ENCODE measurements around the gene BTBD19.

The BTBD19 gene

GRCh38 chr1:44842862-44843655, 34.7 kb downstream of the BTBD19 start, which contains the start of gene PTCH2:
TSS of gene PTCH2 (minus strand) at chr1:44843253. CDS start at chr1:44842932, 321 bp downstream.
- peak within 1 kb of the TSS; percentile 61 for H3K4me3 ChIP-seq (ENCODE audit: low read depth, low read length)
- H3K36me3 ChIP-seq (ENCODE audit: control insufficient read depth, insufficient read depth, low read length) = no peaks in the 10 kb centered on the region
- no peaks in the 10 kb centered on the region for H3K9me3 ChIP-seq (ENCODE audit: control insufficient read depth, insufficient read depth, low read length)
- no peak within 1 kb of the TSS for H3K9ac ChIP-seq (ENCODE audit: low read depth, low read length)
- peaks cover 9% of the 10 kb centered on the region for H3K27me3 ChIP-seq (ENCODE audit: control insufficient read depth, insufficient read depth, low read length)
- no peaks in the 10 kb centered on the region for H3K4me1 ChIP-seq (ENCODE audit: control insufficient read depth, insufficient read depth, low read length)

GRCh38 chr1:44846985-44847384, 38.7 kb downstream of the BTBD19 start:
- Histone ChIP-seq H3K27me3 (ENCODE audit: control insufficient read depth, insufficient read depth, low read length) (peaks cover 4% of the 10 kb centered on the region), H3K4me1 (ENCODE audit: control insufficient read depth, insufficient read depth, low read length) (no peaks in the 10 kb centered on the region), H3K4me3 (ENCODE audit: low read depth, low read length) (no peak overlapping the region), H3K36me3 (ENCODE audit: control insufficient read depth, insufficient read depth, low read length) (no peaks in the 10 kb centered on the region), H3K9ac (ENCODE audit: low read depth, low read length) (no peak overlapping the region), H3K9me3 (ENCODE audit: control insufficient read depth, insufficient read depth, low read length) (no peaks in the 10 kb centered on the region)

GRCh38 chr1:44847845-44848244, 39.5 kb downstream of the BTBD19 start:
- H3K9me3 ChIP-seq (ENCODE audit: control insufficient read depth, insufficient read depth, low read length) = no peaks in the 10 kb centered on the region
- H3K36me3 ChIP-seq (ENCODE audit: control insufficient read depth, insufficient read depth, low read length) = no peaks in the 10 kb centered on the region
- H3K27me3 ChIP-seq (ENCODE audit: control insufficient read depth, insufficient read depth, low read length) = no peaks in the 10 kb centered on the region
- no peak overlapping the region for H3K4me3 ChIP-seq (ENCODE audit: low read depth, low read length)
- no peaks in the 10 kb centered on the region for H3K4me1 ChIP-seq (ENCODE audit: control insufficient read depth, insufficient read depth, low read length)
- H3K9ac ChIP-seq (ENCODE audit: low read depth, low read length) = no peak overlapping the region

GRCh38 chr1:44848456-44849181, 40.3 kb downstream of the BTBD19 start:
- H3K4me1 ChIP-seq (ENCODE audit: control insufficient read depth, insufficient read depth, low read length) = no peaks in the 10 kb centered on the region
- H3K9ac ChIP-seq (ENCODE audit: low read depth, low read length) = no peak overlapping the region
- H3K9me3 ChIP-seq (ENCODE audit: control insufficient read depth, insufficient read depth, low read length) = no peaks in the 10 kb centered on the region
- H3K36me3 ChIP-seq (ENCODE audit: control insufficient read depth, insufficient read depth, low read length) = no peaks in the 10 kb centered on the region
- no peaks in the 10 kb centered on the region for H3K27me3 ChIP-seq (ENCODE audit: control insufficient read depth, insufficient read depth, low read length)
- no peak overlapping the region for H3K4me3 ChIP-seq (ENCODE audit: low read depth, low read length)

DNA sequence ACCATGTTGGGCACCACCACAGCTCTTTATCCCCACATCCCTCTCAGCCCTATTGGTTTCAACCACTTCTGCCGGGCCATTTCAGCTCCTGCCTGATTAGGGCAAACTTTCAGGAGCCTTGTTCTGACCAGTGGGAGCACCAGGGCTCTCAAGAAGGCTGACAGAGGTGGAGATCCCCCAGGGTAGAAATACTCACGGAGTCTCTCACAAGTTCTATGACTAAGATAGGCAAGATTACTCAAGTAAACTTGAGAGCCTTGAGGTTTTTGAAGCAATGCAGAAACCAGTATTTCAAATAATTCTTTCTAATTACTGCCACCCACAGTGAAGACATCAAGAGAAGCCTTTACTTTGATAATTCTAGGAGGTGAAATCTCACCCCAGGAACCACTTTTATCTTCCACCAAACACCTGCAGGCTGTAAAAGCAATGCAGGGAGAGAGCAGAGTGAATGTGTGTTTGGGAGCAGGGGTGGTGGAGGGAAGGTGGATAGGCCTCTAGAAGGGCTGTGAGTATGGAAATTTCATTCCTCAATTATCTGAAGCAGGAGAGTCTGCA, 41.3 kb downstream of the BTBD19 start:
- no peaks in the 10 kb centered on the region for H3K9me3 ChIP-seq (ENCODE audit: control insufficient read depth, insufficient read depth, low read length)
- no peak overlapping the region for H3K9ac ChIP-seq (ENCODE audit: low read depth, low read length)
- no peaks in the 10 kb centered on the region for H3K4me1 ChIP-seq (ENCODE audit: control insufficient read depth, insufficient read depth, low read length)
- no peaks in the 10 kb centered on the region for H3K36me3 ChIP-seq (ENCODE audit: control insufficient read depth, insufficient read depth, low read length)
- no peaks in the 10 kb centered on the region for H3K27me3 ChIP-seq (ENCODE audit: control insufficient read depth, insufficient read depth, low read length)
- H3K4me3 ChIP-seq (ENCODE audit: low read depth, low read length) = no peak overlapping the region

DNA sequence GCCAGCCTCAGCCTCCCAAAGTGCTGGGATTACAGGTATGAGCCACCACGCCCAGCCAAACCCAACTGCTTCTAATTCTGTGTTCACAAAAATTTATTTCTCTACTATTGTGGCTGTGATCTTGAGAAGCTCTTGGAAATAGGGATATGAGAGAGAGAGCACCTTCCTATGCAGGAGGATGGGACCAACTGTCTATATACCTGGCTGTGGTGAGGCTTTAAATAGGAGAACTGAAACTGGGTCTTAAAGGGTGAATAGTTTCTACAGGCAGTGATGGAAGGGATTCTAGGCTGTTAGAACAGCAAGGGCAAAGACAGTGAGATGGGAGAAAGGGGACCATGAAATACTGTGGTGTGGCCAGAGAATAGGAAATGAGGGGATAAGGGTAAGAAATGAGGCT, 43.0 kb downstream of the BTBD19 start:
- Histone ChIP-seq H3K36me3 (ENCODE audit: control insufficient read depth, insufficient read depth, low read length) (no peaks in the 10 kb centered on the region), H3K4me3 (ENCODE audit: low read depth, low read length) (no peak overlapping the region), H3K4me1 (ENCODE audit: control insufficient read depth, insufficient read depth, low read length) (no peaks in the 10 kb centered on the region), H3K9ac (ENCODE audit: low read depth, low read length) (no peak overlapping the region), H3K27me3 (ENCODE audit: control insufficient read depth, insufficient read depth, low read length) (no peaks in the 10 kb centered on the region), H3K9me3 (ENCODE audit: control insufficient read depth, insufficient read depth, low read length) (no peaks in the 10 kb centered on the region)

- Histone ChIP-seq H3K9me3 (ENCODE audit: control insufficient read depth, insufficient read depth, low read length) (no peaks in the 10 kb centered on the region), H3K27me3 (ENCODE audit: control insufficient read depth, insufficient read depth, low read length) (no peaks in the 10 kb centered on the region), H3K9ac (ENCODE audit: low read depth, low read length) (no peak overlapping the region), H3K4me1 (ENCODE audit: control insufficient read depth, insufficient read depth, low read length) (no peaks in the 10 kb centered on the region), H3K36me3 (ENCODE audit: control insufficient read depth, insufficient read depth, low read length) (no peaks in the 10 kb centered on the region), H3K4me3 (ENCODE audit: low read depth, low read length) (no peak overlapping the region)
Observed at GRCh38 chr1:44853201-44853600, 44.9 kb downstream of the BTBD19 start.

DNA sequence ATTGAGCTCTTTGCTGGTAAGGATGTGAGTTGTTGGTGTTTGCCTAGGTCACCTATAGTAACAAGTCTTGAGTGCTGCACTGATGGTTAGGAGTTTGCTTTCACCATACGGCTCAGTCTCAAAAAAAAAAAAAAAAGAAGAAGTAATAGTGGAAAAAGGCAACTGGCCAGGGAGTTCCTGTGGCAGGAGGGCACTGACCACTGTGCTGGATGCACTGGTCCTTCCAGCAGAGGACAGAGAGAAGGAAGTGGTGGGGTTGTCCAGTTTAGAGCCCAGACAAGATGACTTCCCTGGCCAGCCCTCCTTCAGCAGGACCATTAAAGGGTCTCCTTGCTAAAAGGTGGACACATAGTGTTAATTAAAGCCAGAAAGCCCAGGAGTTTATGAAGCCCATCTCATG, 46.6 kb downstream of the BTBD19 start:
- Histone ChIP-seq H3K27me3 (ENCODE audit: control insufficient read depth, insufficient read depth, low read length) (no peaks in the 10 kb centered on the region), H3K36me3 (ENCODE audit: control insufficient read depth, insufficient read depth, low read length) (no peaks in the 10 kb centered on the region), H3K4me1 (ENCODE audit: control insufficient read depth, insufficient read depth, low read length) (no peaks in the 10 kb centered on the region), H3K4me3 (ENCODE audit: low read depth, low read length) (no peak overlapping the region), H3K9me3 (ENCODE audit: control insufficient read depth, insufficient read depth, low read length) (no peaks in the 10 kb centered on the region), H3K9ac (ENCODE audit: low read depth, low read length) (no peak overlapping the region)

DNA sequence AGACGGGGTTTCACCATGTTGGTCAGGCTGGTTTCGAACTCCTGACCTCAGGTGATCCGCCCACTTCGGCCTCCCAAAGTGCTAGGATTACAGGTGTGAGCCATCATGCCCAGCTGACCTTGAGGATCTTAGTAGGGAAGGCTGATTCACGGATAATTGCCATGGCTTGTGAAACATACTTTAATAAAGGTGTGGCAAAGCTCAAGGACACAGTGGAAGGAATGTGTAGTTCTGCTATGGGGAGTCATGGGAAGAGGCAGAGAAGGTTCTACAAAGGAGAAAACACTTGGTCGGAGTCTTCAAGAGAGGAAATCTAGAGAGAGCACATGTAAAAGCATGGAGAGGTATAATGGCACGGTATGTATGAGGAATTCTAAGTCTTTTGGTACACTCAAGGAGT, 47.4 kb downstream of the BTBD19 start:
- Histone ChIP-seq H3K27me3 (ENCODE audit: control insufficient read depth, insufficient read depth, low read length) (no peaks in the 10 kb centered on the region), H3K9ac (ENCODE audit: low read depth, low read length) (no peak overlapping the region), H3K4me3 (ENCODE audit: low read depth, low read length) (no peak overlapping the region), H3K4me1 (ENCODE audit: control insufficient read depth, insufficient read depth, low read length) (peaks cover 1% of the 10 kb centered on the region), H3K9me3 (ENCODE audit: control insufficient read depth, insufficient read depth, low read length) (no peaks in the 10 kb centered on the region), H3K36me3 (ENCODE audit: control insufficient read depth, insufficient read depth, low read length) (no peaks in the 10 kb centered on the region)

DNA sequence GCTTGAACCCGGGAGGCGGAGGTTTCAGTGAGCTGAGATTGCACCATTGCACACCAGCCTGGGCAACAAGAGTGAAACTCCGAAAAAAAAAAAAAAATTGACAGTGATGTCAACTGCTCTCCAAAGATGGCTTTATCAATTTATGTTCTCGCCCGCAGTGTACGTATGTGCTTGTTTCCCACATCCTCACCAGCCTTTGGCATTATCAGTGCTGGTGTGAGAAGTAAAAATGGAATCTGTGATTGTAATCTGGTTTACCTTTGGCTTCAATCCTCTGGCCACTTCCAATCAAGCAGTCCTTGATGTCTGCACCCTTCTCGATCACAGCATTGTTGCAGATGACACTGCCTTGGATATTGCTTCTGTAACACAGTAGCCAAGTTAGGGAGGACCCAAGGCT, 49.1 kb downstream of the BTBD19 start:
- Histone ChIP-seq H3K9ac (ENCODE audit: low read depth, low read length) (no peak overlapping the region), H3K27me3 (ENCODE audit: control insufficient read depth, insufficient read depth, low read length) (no peaks in the 10 kb centered on the region), H3K9me3 (ENCODE audit: control insufficient read depth, insufficient read depth, low read length) (no peaks in the 10 kb centered on the region), H3K4me3 (ENCODE audit: low read depth, low read length) (no peak overlapping the region), H3K36me3 (ENCODE audit: control insufficient read depth, insufficient read depth, low read length) (no peaks in the 10 kb centered on the region), H3K4me1 (ENCODE audit: control insufficient read depth, insufficient read depth, low read length) (peaks cover 6% of the 10 kb centered on the region)

DNA sequence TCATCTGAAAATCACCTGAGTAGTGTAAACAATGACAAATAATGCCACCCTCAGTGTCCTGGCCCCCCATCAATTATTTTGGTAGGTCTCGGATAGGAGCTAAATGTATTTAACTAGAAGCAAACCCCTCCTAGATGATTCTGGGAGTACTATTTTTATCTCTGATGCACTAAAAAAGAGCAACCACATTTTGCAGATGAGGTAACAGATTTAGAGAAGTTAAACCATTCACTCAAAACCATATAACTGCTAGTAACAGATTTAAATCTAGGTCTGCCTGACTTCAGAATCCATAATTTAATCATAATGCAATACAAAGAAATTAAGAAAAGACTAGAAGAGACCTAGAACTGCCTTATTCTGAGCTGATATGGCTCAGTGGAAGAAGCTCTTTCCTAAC, 52.0 kb downstream of the BTBD19 start:
- Histone ChIP-seq H3K27me3 (ENCODE audit: control insufficient read depth, insufficient read depth, low read length) (no peaks in the 10 kb centered on the region), H3K4me3 (ENCODE audit: low read depth, low read length) (no peak overlapping the region), H3K4me1 (ENCODE audit: control insufficient read depth, insufficient read depth, low read length) (peaks cover 6% of the 10 kb centered on the region), H3K9ac (ENCODE audit: low read depth, low read length) (no peak overlapping the region), H3K9me3 (ENCODE audit: control insufficient read depth, insufficient read depth, low read length) (no peaks in the 10 kb centered on the region), H3K36me3 (ENCODE audit: control insufficient read depth, insufficient read depth, low read length) (no peaks in the 10 kb centered on the region)

Data from iPS-15b (cell line).